HG02870 (cell line): ENCODE data around the gene COL21A1.
A peak's percentile ranks its signal among the peaks of the same experiment; 100 is the strongest.

Experiments used
- ATAC-seq: cut with Tn5 transposase; IDR thresholded peaks from one replicate; pipeline ENCODE4 v1.9.1; 2021; ENCODE audit warnings: mild to moderate bottlenecking, moderate library complexity; ENCODE audit not compliant: unreplicated experiment

Gene COL21A1

GRCh38 chr6:56246541-56246880 lies 869 bp downstream of the COL21A1 start:
- no peak for ATAC-seq

- no peak for ATAC-seq
These were observed 1.5 kb downstream of the COL21A1 start for GRCh38 chr6:56245903-56246351.

GRCh38 chr6:56244528-56245253 lies 2.7 kb downstream of the COL21A1 start:
- ATAC-seq: no peak

- no peak for ATAC-seq
These were observed 3.3 kb downstream of the COL21A1 start for GRCh38 chr6:56244089-56244488.

GRCh38 chr6:56243518-56244070 lies 3.8 kb downstream of the COL21A1 start:
- ATAC-seq: peak; percentile 53

- ATAC-seq: no peak
These were observed 5.0 kb downstream of the COL21A1 start for GRCh38 chr6:56242346-56242745.

- ATAC-seq: no peak
These were observed 6.1 kb downstream of the COL21A1 start for GRCh38 chr6:56241124-56241802.

GRCh38 chr6:56238352-56238751 lies 9.0 kb downstream of the COL21A1 start:
- no peak for ATAC-seq

- no peak for ATAC-seq
These were observed 12.1 kb downstream of the COL21A1 start for GRCh38 chr6:56235245-56235644.

GRCh38 chr6:56232436-56232835 lies 14.9 kb downstream of the COL21A1 start:
- no peak for ATAC-seq

- ATAC-seq: no peak
These were observed 15.6 kb downstream of the COL21A1 start for GRCh38 chr6:56231827-56232226.

- no peak for ATAC-seq
These were observed 16.3 kb downstream of the COL21A1 start for GRCh38 chr6:56230976-56231566.

GRCh38 chr6:56227071-56227879 lies 20.1 kb downstream of the COL21A1 start:
- no peak for ATAC-seq

- no peak for ATAC-seq
These were observed 23.4 kb downstream of the COL21A1 start for GRCh38 chr6:56223995-56224394.

- ATAC-seq: no peak
These were observed 24.9 kb downstream of the COL21A1 start for GRCh38 chr6:56222499-56222898.

- no peak for ATAC-seq
These were observed 27.3 kb downstream of the COL21A1 start for GRCh38 chr6:56220078-56220477.

GRCh38 chr6:56214703-56215101 lies 32.7 kb downstream of the COL21A1 start:
- ATAC-seq: no peak

- no peak for ATAC-seq
These were observed 33.2 kb downstream of the COL21A1 start for GRCh38 chr6:56214041-56214702.

GRCh38 chr6:56211724-56212123 lies 35.7 kb downstream of the COL21A1 start:
- ATAC-seq: no peak

- no peak for ATAC-seq
These were observed 43.2 kb downstream of the COL21A1 start for GRCh38 chr6:56204134-56204533.
